Activated CD8-positive, alpha-beta memory T cell treated with anti-CD3 and anti-CD28 coated beads, Interleukin-2, amount 10 ng/mL, durations not matched to agents 7 days and 5 days (primary cell): ENCODE data around the gene B3GNT5. TPM values are rescaled to one million over a fixed set of nuclear protein-coding genes. Genes with fewer than 3 reads are reported as not detected.
A peak's percentile ranks its signal among the peaks of the same experiment; 100 is the strongest.

Source experiments
- ATAC-seq: fragments of 150-1000 bp; cut with Tn5 transposase; one replicate; pipeline ENCODE4 v1.10.0; 2021; ENCODE audit warnings: moderate library complexity
- CTCF ChIA-PET: fragments of 350-600 bp; sonication (Branson Sonifier 250); formaldehyde crosslinking; loops from one replicate; lab custom pipeline; 2021; ENCODE audit warnings: antibody characterized with exemption; lab: Charles Lee
- DNase-seq: peaks from one replicate; pipeline ENCODE4 v3.0.0-alpha.2; 2020
- H3K27ac Mint-ChIP-seq: one replicate; pipeline ENCODE4 v1.8.0; 2021; ENCODE audit warnings: mild to moderate bottlenecking, mixed read lengths
- H3K27me3 Mint-ChIP-seq: one replicate; pipeline ENCODE4 v1.8.0; 2021; ENCODE audit warnings: mixed read lengths
- H3K36me3 Mint-ChIP-seq: one replicate; pipeline ENCODE4 v1.8.0; 2021; ENCODE audit warnings: mild to moderate bottlenecking, mixed read lengths
- H3K4me1 Mint-ChIP-seq: one replicate; pipeline ENCODE4 v1.8.0; 2021; ENCODE audit warnings: mixed read lengths
- H3K4me3 Mint-ChIP-seq: one replicate; pipeline ENCODE4 v1.8.0; 2021; ENCODE audit warnings: mild to moderate bottlenecking, moderate library complexity, mixed read lengths
- H3K9me3 Mint-ChIP-seq: one replicate; pipeline ENCODE4 v1.8.0; 2022; ENCODE audit warnings: low read depth, mixed read lengths
- total RNA-seq, 2 experiments: library from RNA; stranded (reverse); gene quantifications; one replicate each; pipeline ENCODE4 v1.2.3, GENCODE V29; 2021

Gene B3GNT5
- total RNA-seq, 2 experiments from 2014 or later = 0.26 to 1.3 TPM

DNA sequence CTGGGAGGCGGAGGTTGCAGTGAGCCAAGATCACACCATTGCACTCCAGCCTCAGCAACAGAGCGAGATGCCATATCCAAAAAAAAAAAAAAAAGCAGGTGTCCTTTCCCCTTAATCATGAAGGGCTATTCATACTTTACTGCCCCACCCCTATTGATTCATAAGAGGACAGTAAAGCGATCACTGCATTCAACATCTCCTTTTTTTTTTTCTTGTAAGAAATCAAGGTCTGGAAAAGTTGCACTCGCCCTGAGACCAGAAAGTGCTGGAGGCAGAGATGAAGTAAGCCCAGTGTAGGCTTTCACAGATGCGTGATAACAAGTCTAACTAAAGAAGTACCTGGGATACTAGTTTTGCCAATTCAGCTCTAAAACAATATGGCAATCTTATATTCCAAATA lies 24.2 kb downstream of the B3GNT5 start:
- Mint-ChIP-seq H3K9me3 (no peaks in the 10 kb centered on the region), H3K4me1 (peaks cover 1% of the 10 kb centered on the region), H3K36me3 (no peaks in the 10 kb centered on the region), H3K27me3 (no peaks in the 10 kb centered on the region), H3K4me3 (no peak overlapping the region), H3K27ac (no peak overlapping the region)
- ATAC-seq (no peak), DNase-seq (no peak)
- CTCF ChIA-PET = interaction anchor here (1.1 kb wide), 1 partner anchor 55 kb away, joined by 3 read pairs; no protein-coding TSS in a partner anchor

GRCh38 chr3:183278479-183279088 lies 25.5 kb downstream of the B3GNT5 start:
- H3K9me3 Mint-ChIP-seq = no peaks in the 10 kb centered on the region
- CTCF ChIA-PET = interaction anchor here (1.1 kb wide), 1 partner anchor 56 kb away, joined by 3 read pairs; no protein-coding TSS in a partner anchor
- DNase-seq (no peak), ATAC-seq (no peak)
- H3K27me3 Mint-ChIP-seq = no peaks in the 10 kb centered on the region
- no peak overlapping the region for H3K4me3 Mint-ChIP-seq
- no peaks in the 10 kb centered on the region for H3K4me1 Mint-ChIP-seq
- no peak overlapping the region for H3K27ac Mint-ChIP-seq
- no peaks in the 10 kb centered on the region for H3K36me3 Mint-ChIP-seq

DNA sequence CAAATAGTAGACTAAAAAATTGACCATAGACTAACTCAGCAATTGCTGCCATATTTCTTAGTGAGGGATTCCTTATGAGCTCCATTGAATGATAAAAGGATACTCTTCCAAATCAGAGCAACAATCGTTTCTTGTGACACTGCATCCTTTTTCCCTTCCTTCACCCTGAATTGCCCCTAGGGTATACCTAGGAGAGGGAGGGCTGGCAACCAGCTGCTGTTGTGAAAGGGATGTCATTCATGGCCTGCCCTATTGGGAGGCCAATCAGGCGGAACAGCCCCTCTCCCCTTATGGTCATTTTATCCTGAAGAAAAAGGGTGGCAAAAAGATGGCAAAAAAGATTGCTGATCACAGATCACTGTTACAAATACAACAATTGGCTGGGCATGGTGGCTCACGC lies 26.3 kb downstream of the B3GNT5 start:
- CTCF ChIA-PET = no interaction called here
- ATAC-seq (no peak), DNase-seq (no peak)
- H3K4me1 Mint-ChIP-seq = peaks cover 2% of the 10 kb centered on the region
- no peaks in the 10 kb centered on the region for H3K9me3 Mint-ChIP-seq
- no peak overlapping the region for H3K4me3 Mint-ChIP-seq
- no peak overlapping the region for H3K27ac Mint-ChIP-seq
- no peaks in the 10 kb centered on the region for H3K27me3 Mint-ChIP-seq
- peaks cover 2% of the 10 kb centered on the region for H3K36me3 Mint-ChIP-seq

DNA sequence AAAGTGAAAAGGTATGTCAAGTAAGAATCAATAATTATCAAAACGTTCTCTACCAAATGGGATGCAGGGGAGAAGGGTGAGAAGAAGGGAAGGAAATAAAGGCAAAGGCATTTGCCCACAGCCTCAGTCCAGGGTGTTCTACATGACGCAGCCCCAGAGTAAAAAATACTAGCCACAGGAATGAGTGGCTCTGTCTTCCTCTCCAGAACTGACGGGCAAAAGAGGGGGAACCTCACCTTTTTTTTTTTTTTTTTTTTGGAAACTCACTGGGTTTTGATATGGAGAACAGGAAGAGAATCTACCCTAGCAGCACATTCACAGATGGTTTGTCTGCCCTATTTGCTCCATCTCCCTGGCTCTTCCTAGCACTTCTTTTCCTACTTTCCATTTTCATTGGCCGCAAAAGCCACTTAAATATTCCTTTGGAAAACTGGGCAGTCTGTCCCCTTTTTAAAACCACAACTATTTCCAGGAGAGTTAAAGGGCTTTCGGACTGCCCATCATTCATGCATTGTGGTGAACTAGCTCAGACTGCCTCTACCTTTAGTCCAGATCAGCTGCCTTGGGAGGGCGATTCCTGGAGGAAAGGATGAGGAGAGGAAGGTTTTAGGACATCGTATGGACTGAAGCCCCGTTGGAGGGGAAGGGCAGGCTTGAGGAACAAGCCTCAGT lies 28.2 kb downstream of the B3GNT5 start:
- H3K27me3 Mint-ChIP-seq = no peaks in the 10 kb centered on the region
- peaks cover 4% of the 10 kb centered on the region for H3K36me3 Mint-ChIP-seq
- no peak overlapping the region for H3K27ac Mint-ChIP-seq
- no peak overlapping the region for H3K4me3 Mint-ChIP-seq
- CTCF ChIA-PET = no interaction called here
- peaks cover 18% of the 10 kb centered on the region for H3K4me1 Mint-ChIP-seq
- DNase-seq = no peak
- no peaks in the 10 kb centered on the region for H3K9me3 Mint-ChIP-seq
- ATAC-seq = no peak

- Mint-ChIP-seq H3K9me3 (no peaks in the 10 kb centered on the region), H3K27me3 (no peaks in the 10 kb centered on the region), H3K27ac (no peak overlapping the region), H3K36me3 (peaks cover 7% of the 10 kb centered on the region), H3K4me1 (peaks cover 28% of the 10 kb centered on the region), H3K4me3 (no peak overlapping the region)
- no peak for ATAC-seq
- CTCF ChIA-PET = no interaction called here
- DNase-seq = no peak
Measured at GRCh38 chr3:183283886-183284285, 30.8 kb downstream of the B3GNT5 start.

DNA sequence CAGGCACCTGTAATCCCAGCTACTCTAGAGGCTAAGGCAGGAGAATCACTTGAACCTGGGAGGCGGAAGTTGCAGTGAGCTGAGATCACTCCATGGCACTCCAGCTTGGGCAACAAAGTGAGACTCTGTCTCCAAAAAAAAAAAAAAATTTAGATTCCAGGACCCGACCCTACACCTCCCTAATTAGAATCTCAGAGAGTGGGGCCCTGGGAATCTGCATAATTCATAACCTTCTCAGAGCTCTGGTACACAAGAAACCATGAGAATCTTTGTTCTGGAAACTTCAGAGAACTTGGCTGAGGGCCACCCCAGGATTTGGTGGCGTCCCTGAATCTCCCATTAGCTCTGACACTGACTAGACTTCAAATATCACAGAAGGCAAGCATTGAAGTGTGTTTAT lies 31.5 kb downstream of the B3GNT5 start:
- DNase-seq = no peak
- CTCF ChIA-PET = interaction anchor here (1.8 to 2.1 kb wide), 2 partner anchors 19 to 98 kb away, joined by 5 to 8 read pairs; no protein-coding TSS in a partner anchor
- H3K36me3 Mint-ChIP-seq = peaks cover 7% of the 10 kb centered on the region
- no peaks in the 10 kb centered on the region for H3K27me3 Mint-ChIP-seq
- H3K27ac Mint-ChIP-seq = no peak overlapping the region
- ATAC-seq = no peak
- H3K4me1 Mint-ChIP-seq = peaks cover 28% of the 10 kb centered on the region
- H3K4me3 Mint-ChIP-seq = no peak overlapping the region
- H3K9me3 Mint-ChIP-seq = no peaks in the 10 kb centered on the region

GRCh38 chr3:183285318-183285717 lies 32.3 kb downstream of the B3GNT5 start:
- Mint-ChIP-seq H3K4me3 (no peak overlapping the region), H3K4me1 (peaks cover 28% of the 10 kb centered on the region), H3K9me3 (no peaks in the 10 kb centered on the region), H3K27me3 (no peaks in the 10 kb centered on the region), H3K27ac (peak overlapping the region; percentile 92), H3K36me3 (peaks cover 7% of the 10 kb centered on the region)
- no peak for DNase-seq
- CTCF ChIA-PET = interaction anchor here (0.9 to 2.1 kb wide), 3 partner anchors 20 to 97 kb away, joined by 3 to 8 read pairs (median 5); no protein-coding TSS in a partner anchor
- no peak for ATAC-seq

DNA sequence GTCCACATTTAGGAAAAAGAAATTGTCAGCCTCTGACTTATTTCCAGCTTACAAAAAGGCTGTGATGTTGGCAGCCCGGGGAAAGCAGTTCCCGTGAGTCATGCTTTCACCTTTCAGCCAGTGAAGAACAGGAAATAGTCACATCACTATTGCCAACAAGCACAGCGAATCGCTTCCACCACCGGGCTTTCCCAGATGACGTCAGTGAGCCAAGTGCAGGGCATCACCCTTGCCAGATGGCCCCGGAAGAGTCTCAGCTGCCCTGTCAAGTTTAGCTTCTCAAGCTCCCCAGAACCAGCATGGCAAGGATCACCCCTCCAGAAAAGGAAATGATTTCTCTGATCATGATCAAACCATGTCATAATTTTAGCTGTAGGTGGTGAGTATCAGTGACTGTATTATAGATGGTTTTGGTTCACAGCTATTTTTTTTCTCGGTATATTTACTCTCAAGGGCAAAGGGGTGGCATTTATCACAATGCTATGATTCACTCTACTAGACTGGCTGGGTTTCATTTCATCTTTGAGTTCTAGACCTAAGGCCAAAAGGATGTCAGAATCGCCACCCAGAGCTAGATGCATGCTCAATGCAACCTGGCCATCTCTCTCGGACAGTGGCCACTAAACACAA lies 32.9 kb downstream of the B3GNT5 start:
- H3K36me3 Mint-ChIP-seq = peaks cover 10% of the 10 kb centered on the region
- peak; percentile 99 for ATAC-seq
- H3K4me1 Mint-ChIP-seq = peaks cover 28% of the 10 kb centered on the region
- H3K27me3 Mint-ChIP-seq = no peaks in the 10 kb centered on the region
- CTCF ChIA-PET = interaction anchor here (0.9 to 2.1 kb wide), 3 partner anchors 20 to 97 kb away, joined by 3 to 8 read pairs (median 5); no protein-coding TSS in a partner anchor
- H3K9me3 Mint-ChIP-seq = no peaks in the 10 kb centered on the region
- peak overlapping the region; percentile 60 for H3K4me3 Mint-ChIP-seq
- DNase-seq = peak; percentile 97
- H3K27ac Mint-ChIP-seq = peak overlapping the region; percentile 92

GRCh38 chr3:183287301-183287971 lies 34.4 kb downstream of the B3GNT5 start:
- H3K9me3 Mint-ChIP-seq = no peaks in the 10 kb centered on the region
- ATAC-seq (no peak), DNase-seq (no peak)
- H3K36me3 Mint-ChIP-seq = peaks cover 14% of the 10 kb centered on the region
- H3K4me3 Mint-ChIP-seq = no peak overlapping the region
- H3K27me3 Mint-ChIP-seq = no peaks in the 10 kb centered on the region
- H3K4me1 Mint-ChIP-seq = peaks cover 28% of the 10 kb centered on the region
- no peak overlapping the region for H3K27ac Mint-ChIP-seq
- CTCF ChIA-PET = interaction anchor here (1.1 to 2.0 kb wide), 2 partner anchors 56 to 103 kb away, joined by 3 to 6 read pairs; no protein-coding TSS in a partner anchor

DNA sequence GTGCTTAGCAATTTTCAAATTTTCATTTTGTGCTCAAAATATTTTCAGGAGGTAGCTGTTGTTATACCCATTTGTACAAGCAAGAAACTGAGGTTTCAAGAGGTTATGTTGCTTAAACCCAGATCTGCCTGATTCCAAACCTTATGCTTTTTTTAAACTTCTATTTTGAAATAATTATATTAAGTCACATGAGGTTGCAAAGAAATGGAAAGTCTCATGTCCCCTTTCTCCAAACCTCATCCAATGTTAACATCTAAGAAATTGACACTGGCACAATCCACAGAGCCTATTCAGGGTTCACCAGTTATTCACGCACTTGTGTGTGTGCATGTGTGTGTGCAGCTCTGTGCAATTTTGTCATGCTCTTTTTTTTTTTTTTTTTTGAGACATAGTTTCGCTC lies 35.1 kb downstream of the B3GNT5 start:
- Mint-ChIP-seq H3K9me3 (no peaks in the 10 kb centered on the region), H3K27me3 (no peaks in the 10 kb centered on the region), H3K36me3 (peaks cover 16% of the 10 kb centered on the region), H3K4me1 (peaks cover 28% of the 10 kb centered on the region), H3K27ac (no peak overlapping the region), H3K4me3 (no peak overlapping the region)
- DNase-seq (no peak), ATAC-seq (no peak)
- CTCF ChIA-PET = interaction anchor here (1.1 to 2.0 kb wide), 2 partner anchors 55 to 103 kb away, joined by 3 to 6 read pairs; no protein-coding TSS in a partner anchor

- CTCF ChIA-PET = no interaction called here
- Mint-ChIP-seq H3K27me3 (no peaks in the 10 kb centered on the region), H3K4me3 (no peak overlapping the region), H3K9me3 (no peaks in the 10 kb centered on the region), H3K36me3 (peaks cover 20% of the 10 kb centered on the region), H3K27ac (no peak overlapping the region), H3K4me1 (peaks cover 21% of the 10 kb centered on the region)
- no peak for ATAC-seq
- DNase-seq = no peak
Measured at GRCh38 chr3:183290216-183290615, 37.2 kb downstream of the B3GNT5 start.

- no peaks in the 10 kb centered on the region for H3K27me3 Mint-ChIP-seq
- peaks cover 26% of the 10 kb centered on the region for H3K36me3 Mint-ChIP-seq
- no peak for DNase-seq
- H3K4me3 Mint-ChIP-seq = no peak overlapping the region
- H3K27ac Mint-ChIP-seq = no peak overlapping the region
- H3K9me3 Mint-ChIP-seq = no peaks in the 10 kb centered on the region
- CTCF ChIA-PET = interaction anchor here (0.7 to 1.1 kb wide), 3 partner anchors 26 to 575 kb away, joined by 3 read pairs; no protein-coding TSS in a partner anchor
- no peak for ATAC-seq
- peaks cover 7% of the 10 kb centered on the region for H3K4me1 Mint-ChIP-seq
Measured at GRCh38 chr3:183291497-183292031, 38.5 kb downstream of the B3GNT5 start.

DNA sequence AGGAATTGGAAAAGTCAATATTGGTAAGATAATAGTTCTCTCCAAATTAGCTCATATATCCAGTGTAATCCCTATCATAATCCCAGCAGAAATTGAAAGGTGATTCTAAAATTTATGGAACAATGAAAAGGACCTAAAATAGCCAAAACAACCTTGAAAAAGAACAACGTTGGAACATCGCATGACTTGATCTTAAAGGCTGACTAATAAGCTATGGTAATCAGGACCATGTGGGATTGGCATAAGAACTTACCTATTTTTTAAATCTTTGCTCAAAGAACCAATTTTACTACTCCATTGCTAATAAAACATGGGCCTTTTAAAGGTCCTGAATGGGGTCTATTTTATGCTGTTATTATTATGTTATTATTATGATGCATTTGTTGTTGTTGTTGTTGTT lies 40.9 kb downstream of the B3GNT5 start:
- CTCF ChIA-PET = no interaction called here
- no peaks in the 10 kb centered on the region for H3K9me3 Mint-ChIP-seq
- peaks cover 24% of the 10 kb centered on the region for H3K36me3 Mint-ChIP-seq
- H3K4me3 Mint-ChIP-seq = no peak overlapping the region
- no peak for ATAC-seq
- DNase-seq = no peak
- H3K4me1 Mint-ChIP-seq = no peaks in the 10 kb centered on the region
- H3K27me3 Mint-ChIP-seq = no peaks in the 10 kb centered on the region
- no peak overlapping the region for H3K27ac Mint-ChIP-seq
